ENCODE measurements around the gene BANP.

DNA sequence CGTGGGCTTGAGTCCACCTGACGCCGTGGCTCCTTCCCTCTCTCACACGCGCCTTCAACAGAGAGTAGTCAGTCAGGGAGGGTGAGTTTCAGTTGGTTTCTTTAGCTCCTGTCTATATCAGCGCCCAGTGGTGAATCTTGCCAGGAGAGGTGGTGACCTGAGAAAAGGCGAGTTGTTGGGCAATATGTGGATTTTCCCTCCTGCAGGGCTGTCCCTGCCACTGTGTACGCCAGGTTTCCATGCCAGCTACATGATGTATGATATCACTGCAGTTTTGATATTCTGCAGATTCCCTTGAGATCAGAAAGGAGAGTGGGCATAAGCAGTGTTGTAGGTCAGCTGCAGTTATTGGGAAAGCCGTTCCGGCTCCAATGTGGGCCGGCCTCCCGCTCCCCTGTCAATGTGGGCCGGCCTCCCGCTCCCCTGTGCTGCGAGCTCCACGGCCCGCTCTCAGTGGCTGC lies 31.4 kb downstream of the BANP start:
- no peak for TF ChIP-seq POLR2A (IDR thresholded peaks at IDR 0.05; ENCODE audit: low read length)
- no peak for TF ChIP-seq GATA1 (IDR thresholded peaks at IDR 0.05; ENCODE audit: low read depth, low read length)

Data from erythroblast (primary cell).